GM18520 (cell line): ENCODE data around the gene PPP2R3B.

ENCODE experiments used
- ATAC-seq: cut with Tn5 transposase; IDR thresholded peaks from one replicate; pipeline ENCODE4 v1.9.1; 2021; ENCODE audit not compliant: unreplicated experiment

PPP2R3B gene

GRCh38 chrX:371907-372306 is 14.8 kb downstream of the PPP2R3B start:
- ATAC-seq: no peak

GRCh38 chrX:370963-371745 is 15.6 kb downstream of the PPP2R3B start:
- ATAC-seq: no peak

- no peak for ATAC-seq
These were observed 16.3 kb downstream of the PPP2R3B start for GRCh38 chrX:370244-370962.

- no peak for ATAC-seq
These were observed 17.1 kb downstream of the PPP2R3B start for GRCh38 chrX:369563-370101.

GRCh38 chrX:368811-369562 is 17.7 kb downstream of the PPP2R3B start:
- ATAC-seq: no peak

- no peak for ATAC-seq
These were observed 18.8 kb downstream of the PPP2R3B start for GRCh38 chrX:367866-368265.

GRCh38 chrX:367349-367748 is 19.4 kb downstream of the PPP2R3B start:
- no peak for ATAC-seq

GRCh38 chrX:363621-364375 is 22.9 kb downstream of the PPP2R3B start:
- no peak for ATAC-seq

GRCh38 chrX:362937-363620 is 23.6 kb downstream of the PPP2R3B start:
- no peak for ATAC-seq

- ATAC-seq: no peak
These were observed 24.4 kb downstream of the PPP2R3B start for GRCh38 chrX:362351-362750.

- ATAC-seq: no peak
These were observed 25.2 kb downstream of the PPP2R3B start for GRCh38 chrX:361231-362145.

GRCh38 chrX:360496-361150 is 26.1 kb downstream of the PPP2R3B start:
- no peak for ATAC-seq

- no peak for ATAC-seq
These were observed 28.0 kb downstream of the PPP2R3B start for GRCh38 chrX:358651-359143.

GRCh38 chrX:357693-358471 is 28.8 kb downstream of the PPP2R3B start:
- ATAC-seq: no peak

GRCh38 chrX:357035-357692 is 29.5 kb downstream of the PPP2R3B start:
- ATAC-seq: no peak

GRCh38 chrX:356385-357034 is 30.2 kb downstream of the PPP2R3B start:
- ATAC-seq: no peak
